GM12878 (cell line): ENCODE results near the gene MRPL41.
"Not testable (repeated sequence)": the region's sequence is repeated elsewhere in the genome, so short reads cannot be mapped to it uniquely, and the experiment has no call there.

ENCODE experiments used
- POLR2A ChIP-seq: IDR thresholded peaks from 2 replicates; pipeline ENCODE4 v1.6.1; 2011; ENCODE audit warnings: low read depth, mild to moderate bottlenecking, low read length
- POLR2AphosphoS5 ChIP-seq: IDR thresholded peaks from 2 replicates; pipeline ENCODE4 v1.6.1; 2011; ENCODE audit warnings: mild to moderate bottlenecking, low read length, inconsistent platforms
- SPI1 ChIP-seq: IDR thresholded peaks from 2 replicates; pipeline ENCODE4 v1.6.1; 2011; ENCODE audit warnings: low read depth, mild to moderate bottlenecking, low read length, moderate library complexity, borderline replicate concordance; ENCODE audit not compliant: insufficient read depth
- TF ChIP-seq, protein P1 (sequence below): IDR thresholded peaks from 2 replicates; pipeline ENCODE4 v1.6.1; 2012; ENCODE audit warnings: mild to moderate bottlenecking, low read depth, low read length
- TF ChIP-seq, protein P2 (sequence below), 3 experiments: IDR thresholded peaks in 2 of 3; conservative IDR thresholded peaks in 1 of 3; 2 replicates each; pipeline ENCODE4 v1.5.1; 2011; ENCODE audit warnings: low read depth in 3 of 3, low read length in 3 of 3, mild to moderate bottlenecking in 3 of 3, control low read depth in 2 of 3, moderate library complexity in 2 of 3, inconsistent platforms in 1 of 3, mixed read lengths in 1 of 3; ENCODE audit not compliant: control insufficient read depth in 2 of 3, insufficient read depth in 1 of 3; ENCODE audit errors: extremely low read depth in 1 of 3

GRCh38 chr9:137550958-137551263 lies 768 bp upstream of the MRPL41 start:
- TF ChIP-seq, protein P1, sequence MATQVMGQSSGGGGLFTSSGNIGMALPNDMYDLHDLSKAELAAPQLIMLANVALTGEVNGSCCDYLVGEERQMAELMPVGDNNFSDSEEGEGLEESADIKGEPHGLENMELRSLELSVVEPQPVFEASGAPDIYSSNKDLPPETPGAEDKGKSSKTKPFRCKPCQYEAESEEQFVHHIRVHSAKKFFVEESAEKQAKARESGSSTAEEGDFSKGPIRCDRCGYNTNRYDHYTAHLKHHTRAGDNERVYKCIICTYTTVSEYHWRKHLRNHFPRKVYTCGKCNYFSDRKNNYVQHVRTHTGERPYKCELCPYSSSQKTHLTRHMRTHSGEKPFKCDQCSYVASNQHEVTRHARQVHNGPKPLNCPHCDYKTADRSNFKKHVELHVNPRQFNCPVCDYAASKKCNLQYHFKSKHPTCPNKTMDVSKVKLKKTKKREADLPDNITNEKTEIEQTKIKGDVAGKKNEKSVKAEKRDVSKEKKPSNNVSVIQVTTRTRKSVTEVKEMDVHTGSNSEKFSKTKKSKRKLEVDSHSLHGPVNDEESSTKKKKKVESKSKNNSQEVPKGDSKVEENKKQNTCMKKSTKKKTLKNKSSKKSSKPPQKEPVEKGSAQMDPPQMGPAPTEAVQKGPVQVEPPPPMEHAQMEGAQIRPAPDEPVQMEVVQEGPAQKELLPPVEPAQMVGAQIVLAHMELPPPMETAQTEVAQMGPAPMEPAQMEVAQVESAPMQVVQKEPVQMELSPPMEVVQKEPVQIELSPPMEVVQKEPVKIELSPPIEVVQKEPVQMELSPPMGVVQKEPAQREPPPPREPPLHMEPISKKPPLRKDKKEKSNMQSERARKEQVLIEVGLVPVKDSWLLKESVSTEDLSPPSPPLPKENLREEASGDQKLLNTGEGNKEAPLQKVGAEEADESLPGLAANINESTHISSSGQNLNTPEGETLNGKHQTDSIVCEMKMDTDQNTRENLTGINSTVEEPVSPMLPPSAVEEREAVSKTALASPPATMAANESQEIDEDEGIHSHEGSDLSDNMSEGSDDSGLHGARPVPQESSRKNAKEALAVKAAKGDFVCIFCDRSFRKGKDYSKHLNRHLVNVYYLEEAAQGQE = not testable (repeated sequence)
- TF ChIP-seq POLR2AphosphoS5, SPI1, POLR2A: not testable (repeated sequence)
- TF ChIP-seq, protein P2, sequence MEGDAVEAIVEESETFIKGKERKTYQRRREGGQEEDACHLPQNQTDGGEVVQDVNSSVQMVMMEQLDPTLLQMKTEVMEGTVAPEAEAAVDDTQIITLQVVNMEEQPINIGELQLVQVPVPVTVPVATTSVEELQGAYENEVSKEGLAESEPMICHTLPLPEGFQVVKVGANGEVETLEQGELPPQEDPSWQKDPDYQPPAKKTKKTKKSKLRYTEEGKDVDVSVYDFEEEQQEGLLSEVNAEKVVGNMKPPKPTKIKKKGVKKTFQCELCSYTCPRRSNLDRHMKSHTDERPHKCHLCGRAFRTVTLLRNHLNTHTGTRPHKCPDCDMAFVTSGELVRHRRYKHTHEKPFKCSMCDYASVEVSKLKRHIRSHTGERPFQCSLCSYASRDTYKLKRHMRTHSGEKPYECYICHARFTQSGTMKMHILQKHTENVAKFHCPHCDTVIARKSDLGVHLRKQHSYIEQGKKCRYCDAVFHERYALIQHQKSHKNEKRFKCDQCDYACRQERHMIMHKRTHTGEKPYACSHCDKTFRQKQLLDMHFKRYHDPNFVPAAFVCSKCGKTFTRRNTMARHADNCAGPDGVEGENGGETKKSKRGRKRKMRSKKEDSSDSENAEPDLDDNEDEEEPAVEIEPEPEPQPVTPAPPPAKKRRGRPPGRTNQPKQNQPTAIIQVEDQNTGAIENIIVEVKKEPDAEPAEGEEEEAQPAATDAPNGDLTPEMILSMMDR (IDR thresholded peaks at IDR 0.05 in 2 of 3, conservative IDR thresholded peaks at IDR 0.05 in 1 of 3; ENCODE audit: control insufficient read depth in 2 of 3, extremely low read depth in 1 of 3, insufficient read depth in 1 of 3, low read depth in 3 of 3, low read length in 3 of 3) = not testable (repeated sequence)
